Measurements from ENCODE around the gene SEPHS1.
"Not testable (repeated sequence)": the region's sequence is repeated elsewhere in the genome, so short reads cannot be mapped to it uniquely, and the experiment has no call there.

SEPHS1 gene

GRCh38 chr10:13276749-13277365, 71.2 kb downstream of the SEPHS1 start:
- no peak for DNase-seq

- not testable (repeated sequence) for DNase-seq
Measured at GRCh38 chr10:13276146-13276545, 71.9 kb downstream of the SEPHS1 start.

- no peak for DNase-seq
Measured at GRCh38 chr10:13272164-13272571, 75.9 kb downstream of the SEPHS1 start.

- DNase-seq = peak in 2 of 4 experiments; percentile 15 to 37
Measured at GRCh38 chr10:13271552-13272163, 76.4 kb downstream of the SEPHS1 start.

- no peak for DNase-seq
Measured at GRCh38 chr10:13270877-13271551, 77.1 kb downstream of the SEPHS1 start.

GRCh38 chr10:13268841-13269240, 79.3 kb downstream of the SEPHS1 start:
- DNase-seq = no peak

- no peak for DNase-seq
Measured at GRCh38 chr10:13268310-13268709, 79.8 kb downstream of the SEPHS1 start.
